ENCODE results near the gene NUP54. TPM values are rescaled to one million over a fixed set of nuclear protein-coding genes. Genes with fewer than 3 reads are reported as not detected.

NUP54 gene
- total RNA-seq, 2 experiments from 2014 or later: 94.1 to 108 TPM

DNA sequence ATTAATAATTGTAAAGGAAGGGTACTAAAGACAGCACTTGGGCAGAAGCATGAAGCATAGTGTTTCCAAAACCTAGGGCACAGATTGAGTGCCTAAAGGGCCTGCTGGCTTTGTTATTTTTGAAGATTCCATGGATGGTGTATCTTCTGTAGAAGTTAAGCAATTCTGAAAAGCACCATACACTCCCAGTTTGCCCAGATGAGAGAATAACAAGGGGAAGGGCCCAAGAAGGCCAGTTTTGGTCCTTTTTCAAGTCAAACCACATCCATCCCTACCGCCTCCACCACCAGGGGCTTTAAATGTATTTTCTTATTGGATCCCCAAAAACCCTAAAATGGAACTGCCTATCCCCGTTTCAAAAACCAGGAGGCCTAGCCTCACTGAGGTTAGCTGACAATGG is 48.2 kb upstream of the NUP54 start:
- ChIA-PET CTCF (no interaction called here), POLR2A (interaction anchor here (1.6 kb wide), 1 partner anchor 15 kb away, joined by 3 read pairs; no protein-coding TSS in a partner anchor)
- no peak overlapping the region for H3K4me3 Mint-ChIP-seq
- H3K36me3 Mint-ChIP-seq (ENCODE audit: low read depth): peaks cover 53% of the 10 kb centered on the region
- H3K4me1 Mint-ChIP-seq (ENCODE audit: low read depth): peaks cover 47% of the 10 kb centered on the region
- no peak overlapping the region for H3K4me3 ChIP-seq (ENCODE audit: low read length)
- no peaks in the 10 kb centered on the region for H3K27me3 ChIP-seq (ENCODE audit: control insufficient read depth in 1 of 2, insufficient read depth in 2 of 2, low read length in 2 of 2)
- H3K9me3 ChIP-seq (ENCODE audit: control insufficient read depth in 1 of 2, insufficient read depth in 1 of 2, low read length in 2 of 2): peaks cover 9 to 11% of the 10 kb centered on the region in 2 experiments
- H3K27ac Mint-ChIP-seq: no peak overlapping the region
- no peak for DNase-seq
- TF ChIP-seq, protein P1, sequence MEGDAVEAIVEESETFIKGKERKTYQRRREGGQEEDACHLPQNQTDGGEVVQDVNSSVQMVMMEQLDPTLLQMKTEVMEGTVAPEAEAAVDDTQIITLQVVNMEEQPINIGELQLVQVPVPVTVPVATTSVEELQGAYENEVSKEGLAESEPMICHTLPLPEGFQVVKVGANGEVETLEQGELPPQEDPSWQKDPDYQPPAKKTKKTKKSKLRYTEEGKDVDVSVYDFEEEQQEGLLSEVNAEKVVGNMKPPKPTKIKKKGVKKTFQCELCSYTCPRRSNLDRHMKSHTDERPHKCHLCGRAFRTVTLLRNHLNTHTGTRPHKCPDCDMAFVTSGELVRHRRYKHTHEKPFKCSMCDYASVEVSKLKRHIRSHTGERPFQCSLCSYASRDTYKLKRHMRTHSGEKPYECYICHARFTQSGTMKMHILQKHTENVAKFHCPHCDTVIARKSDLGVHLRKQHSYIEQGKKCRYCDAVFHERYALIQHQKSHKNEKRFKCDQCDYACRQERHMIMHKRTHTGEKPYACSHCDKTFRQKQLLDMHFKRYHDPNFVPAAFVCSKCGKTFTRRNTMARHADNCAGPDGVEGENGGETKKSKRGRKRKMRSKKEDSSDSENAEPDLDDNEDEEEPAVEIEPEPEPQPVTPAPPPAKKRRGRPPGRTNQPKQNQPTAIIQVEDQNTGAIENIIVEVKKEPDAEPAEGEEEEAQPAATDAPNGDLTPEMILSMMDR (IDR thresholded peaks at IDR 0.05): no peak
- no peak overlapping the region for H3K27ac ChIP-seq (ENCODE audit: low read depth in 1 of 2, low read length in 2 of 2)
- intact Hi-C loops (cut with DNase I, micrococcal nuclease): no loop called here
- peaks cover 4% of the 10 kb centered on the region for H3K9me3 Mint-ChIP-seq
- ATAC-seq (ENCODE audit: poor library complexity): no peak
- peaks cover 22% of the 10 kb centered on the region for H3K4me1 ChIP-seq (ENCODE audit: insufficient read depth, low read length)
- H3K27me3 Mint-ChIP-seq: no peaks in the 10 kb centered on the region
- H3K36me3 ChIP-seq (ENCODE audit: insufficient read depth, low read length): peaks cover 41% of the 10 kb centered on the region

DNA sequence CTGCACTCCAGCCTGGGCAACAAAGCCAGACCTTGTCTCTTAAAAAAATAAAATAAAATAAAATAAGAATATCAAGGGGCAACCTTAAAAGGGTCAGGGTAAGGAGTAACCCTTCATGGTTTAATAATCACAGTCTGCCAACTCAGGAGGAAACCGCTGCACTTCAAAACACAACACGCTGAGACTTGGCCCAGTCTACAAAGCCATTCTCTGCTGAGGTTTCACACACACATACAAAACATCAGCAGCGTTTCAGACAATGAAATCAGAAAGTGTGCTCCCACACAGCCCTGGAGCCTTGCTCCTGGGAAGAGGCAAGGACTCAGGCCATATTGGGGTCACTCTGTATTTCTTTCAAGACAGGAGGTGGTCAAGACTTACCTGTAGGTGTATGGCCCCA is 47.1 kb upstream of the NUP54 start:
- H3K27me3 ChIP-seq (ENCODE audit: control insufficient read depth in 1 of 2, insufficient read depth in 2 of 2, low read length in 2 of 2): no peaks in the 10 kb centered on the region
- Mint-ChIP-seq H3K36me3 (ENCODE audit: low read depth) (peaks cover 64% of the 10 kb centered on the region), H3K4me3 (no peak overlapping the region), H3K27ac (no peak overlapping the region), H3K9me3 (peaks cover 4% of the 10 kb centered on the region), H3K4me1 (ENCODE audit: low read depth) (peaks cover 37% of the 10 kb centered on the region), H3K27me3 (no peaks in the 10 kb centered on the region)
- no peak overlapping the region for H3K4me3 ChIP-seq (ENCODE audit: low read length)
- no peak for DNase-seq
- ATAC-seq (ENCODE audit: poor library complexity): no peak
- H3K9me3 ChIP-seq (ENCODE audit: control insufficient read depth in 1 of 2, insufficient read depth in 1 of 2, low read length in 2 of 2): peaks cover 9 to 11% of the 10 kb centered on the region in 2 experiments
- H3K36me3 ChIP-seq (ENCODE audit: insufficient read depth, low read length): peaks cover 45% of the 10 kb centered on the region
- ChIA-PET POLR2A (no interaction called here), CTCF (no interaction called here)
- intact Hi-C loops (cut with DNase I, micrococcal nuclease): no loop called here
- peaks cover 20% of the 10 kb centered on the region for H3K4me1 ChIP-seq (ENCODE audit: insufficient read depth, low read length)
- TF ChIP-seq, protein P1 (IDR thresholded peaks at IDR 0.05): no peak
- no peak overlapping the region for H3K27ac ChIP-seq (ENCODE audit: low read depth in 1 of 2, low read length in 2 of 2)

DNA sequence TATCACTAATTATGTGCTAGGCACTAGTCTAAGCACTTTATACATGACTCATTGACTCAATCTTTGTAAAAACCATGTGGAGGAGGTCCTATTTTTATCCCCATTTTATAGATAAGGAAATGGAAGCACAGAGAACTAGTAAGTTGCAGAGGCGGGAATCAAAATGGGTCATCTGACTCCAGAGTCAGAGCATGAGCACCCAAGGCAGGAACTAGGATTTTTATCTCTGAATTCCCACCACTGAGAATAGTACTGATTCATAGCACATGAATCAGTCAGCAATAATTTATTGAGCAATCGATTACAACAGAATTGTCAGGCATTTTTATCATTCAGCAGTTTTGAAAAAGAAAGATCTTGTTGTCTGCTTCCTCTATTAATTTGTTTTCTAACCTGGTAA is 46.1 kb upstream of the NUP54 start:
- TF ChIP-seq, protein P1 (IDR thresholded peaks at IDR 0.05): no peak
- no peak overlapping the region for H3K27ac Mint-ChIP-seq

More for the DNA sequence above, 46.1 kb upstream of the NUP54 start:
- H3K9me3 Mint-ChIP-seq: peaks cover 4% of the 10 kb centered on the region
- H3K27me3 ChIP-seq (ENCODE audit: control insufficient read depth in 1 of 2, insufficient read depth in 2 of 2, low read length in 2 of 2): no peaks in the 10 kb centered on the region
- no peak overlapping the region for H3K4me3 Mint-ChIP-seq
- peaks cover 27% of the 10 kb centered on the region for H3K4me1 Mint-ChIP-seq (ENCODE audit: low read depth)
- ChIA-PET POLR2A (no interaction called here), CTCF (interaction anchor here (1.3 kb wide), 1 partner anchor 15 kb away, joined by 6 read pairs; no protein-coding TSS in a partner anchor)
- H3K36me3 ChIP-seq (ENCODE audit: insufficient read depth, low read length): peaks cover 48% of the 10 kb centered on the region
- H3K27me3 Mint-ChIP-seq: no peaks in the 10 kb centered on the region
- H3K9me3 ChIP-seq (ENCODE audit: control insufficient read depth in 1 of 2, insufficient read depth in 1 of 2, low read length in 2 of 2): peaks cover 9 to 11% of the 10 kb centered on the region in 2 experiments
- ATAC-seq (ENCODE audit: poor library complexity) (no peak), DNase-seq (peak in 2 of 14 experiments; percentile 29 to 48)
- no peak overlapping the region for H3K4me3 ChIP-seq (ENCODE audit: low read length)
- peaks cover 74% of the 10 kb centered on the region for H3K36me3 Mint-ChIP-seq (ENCODE audit: low read depth)
- H3K4me1 ChIP-seq (ENCODE audit: insufficient read depth, low read length): peaks cover 13% of the 10 kb centered on the region
- intact Hi-C loops (cut with DNase I, micrococcal nuclease): no loop called here
- H3K27ac ChIP-seq (ENCODE audit: low read depth in 1 of 2, low read length in 2 of 2): no peak overlapping the region

Measured in CD4-positive, alpha-beta T cell (primary cell).